ENCODE data around the gene AGAP9.
A peak's percentile ranks its signal among the peaks of the same experiment; 100 is the strongest.
"Not testable (repeated sequence)": the region's sequence is repeated elsewhere in the genome, so short reads cannot be mapped to it uniquely, and the experiment has no call there.

Gene AGAP9
- total RNA-seq: 1.7 to 2.1 reads per million in 2 experiments

- DNase-seq (ENCODE audit: low read depth): not testable (repeated sequence)
Observed at GRCh38 chr10:47523475-47523874, at the start of gene AGAP9. Gene AGAP9, minus strand, starts transcription at chr10:47523638. Its CDS starts 112 bp downstream, at chr10:47523526.

- not testable (repeated sequence) for DNase-seq (ENCODE audit: low read depth)
Observed at GRCh38 chr10:47571138-47571912, 47.9 kb upstream of the AGAP9 start.

- DNase-seq (ENCODE audit: low read depth): not testable (repeated sequence)
Observed at GRCh38 chr10:47566757-47567156, 43.3 kb upstream of the AGAP9 start.

GRCh38 chr10:47566108-47566699 lies 42.8 kb upstream of the AGAP9 start:
- DNase-seq (ENCODE audit: low read depth): not testable (repeated sequence)

GRCh38 chr10:47565517-47565920 lies 42.1 kb upstream of the AGAP9 start:
- DNase-seq (ENCODE audit: low read depth): not testable (repeated sequence)

GRCh38 chr10:47564953-47565352 lies 41.5 kb upstream of the AGAP9 start:
- not testable (repeated sequence) for DNase-seq (ENCODE audit: low read depth)

DNA sequence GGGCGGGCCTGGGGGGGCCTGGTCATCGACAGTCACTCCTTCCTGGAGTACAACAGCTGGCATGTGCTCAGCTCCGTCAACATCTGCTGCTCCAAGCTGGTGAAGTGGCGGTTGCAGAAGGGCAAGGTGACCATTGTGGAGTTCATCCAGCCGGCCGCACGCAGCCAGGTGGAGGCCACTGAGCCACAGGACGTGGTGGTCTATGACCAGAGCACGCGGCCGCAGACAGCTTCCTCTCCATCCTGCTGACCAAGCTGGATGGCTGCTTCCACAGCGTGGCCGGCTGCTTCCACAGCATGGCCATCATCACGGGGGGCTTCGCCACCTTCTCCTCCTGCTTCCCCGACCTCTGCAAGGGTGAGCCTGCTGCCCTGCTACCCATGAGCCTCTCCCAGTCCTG lies 40.9 kb upstream of the AGAP9 start:
- not testable (repeated sequence) for DNase-seq (ENCODE audit: low read depth)

GRCh38 chr10:47560452-47560851 lies 37.0 kb upstream of the AGAP9 start:
- DNase-seq (ENCODE audit: low read depth): not testable (repeated sequence)

- not testable (repeated sequence) for DNase-seq (ENCODE audit: low read depth)
Observed at GRCh38 chr10:47559718-47560308, 36.4 kb upstream of the AGAP9 start.

- not testable (repeated sequence) for DNase-seq (ENCODE audit: low read depth)
Observed at GRCh38 chr10:47558109-47558508, 34.7 kb upstream of the AGAP9 start.

GRCh38 chr10:47557616-47558015 lies 34.2 kb upstream of the AGAP9 start:
- DNase-seq (ENCODE audit: low read depth): not testable (repeated sequence)

- DNase-seq (ENCODE audit: low read depth): not testable (repeated sequence)
Observed at GRCh38 chr10:47555334-47555733, 31.9 kb upstream of the AGAP9 start.

- DNase-seq (ENCODE audit: low read depth): not testable (repeated sequence)
Observed at GRCh38 chr10:47554552-47554951, 31.1 kb upstream of the AGAP9 start.

- DNase-seq (ENCODE audit: low read depth): not testable (repeated sequence)
Observed at GRCh38 chr10:47553860-47554247, 30.4 kb upstream of the AGAP9 start.

GRCh38 chr10:47553214-47553859 lies 29.9 kb upstream of the AGAP9 start:
- DNase-seq (ENCODE audit: low read depth): peak; percentile 46

DNA sequence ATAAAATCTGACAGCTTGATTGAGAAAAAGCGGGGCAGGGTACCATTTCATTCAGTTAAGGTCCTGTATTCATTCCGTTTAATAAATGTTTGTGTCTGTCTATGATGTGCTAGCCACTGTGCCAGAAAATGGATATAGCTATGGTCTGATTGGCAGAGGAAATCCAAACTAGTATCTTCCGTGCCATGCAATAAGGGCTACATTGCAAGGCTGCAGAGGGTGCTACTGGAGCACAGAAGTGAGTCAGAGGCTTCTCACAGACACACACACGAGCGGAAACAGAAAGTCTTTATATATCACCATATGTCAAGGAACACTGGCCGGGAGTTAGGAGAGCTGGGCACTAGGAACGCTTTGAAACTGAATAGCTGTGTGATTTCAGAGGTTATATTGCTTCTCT lies 29.3 kb upstream of the AGAP9 start:
- not testable (repeated sequence) for DNase-seq (ENCODE audit: low read depth)

- DNase-seq (ENCODE audit: low read depth): not testable (repeated sequence)
Observed at GRCh38 chr10:47547286-47547685, 23.8 kb upstream of the AGAP9 start.

DNA sequence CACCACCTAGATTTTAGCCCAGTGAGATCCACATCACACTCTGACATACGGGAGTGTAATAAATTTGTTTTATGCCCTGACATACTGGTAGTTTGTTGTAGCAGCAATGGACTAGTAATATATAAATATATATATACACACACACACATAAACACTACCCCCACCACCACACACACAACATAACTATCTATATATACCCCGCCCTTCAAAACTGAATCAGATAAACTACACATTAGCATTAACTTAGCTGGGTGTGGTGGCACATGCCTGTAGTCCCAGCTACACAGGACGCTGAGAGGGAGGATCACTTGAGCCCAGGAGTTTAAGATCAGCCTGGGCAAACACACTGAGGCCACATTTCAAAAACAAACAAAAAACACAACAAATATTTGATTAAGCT lies 13.0 kb upstream of the AGAP9 start:
- not testable (repeated sequence) for DNase-seq (ENCODE audit: low read depth)

DNA sequence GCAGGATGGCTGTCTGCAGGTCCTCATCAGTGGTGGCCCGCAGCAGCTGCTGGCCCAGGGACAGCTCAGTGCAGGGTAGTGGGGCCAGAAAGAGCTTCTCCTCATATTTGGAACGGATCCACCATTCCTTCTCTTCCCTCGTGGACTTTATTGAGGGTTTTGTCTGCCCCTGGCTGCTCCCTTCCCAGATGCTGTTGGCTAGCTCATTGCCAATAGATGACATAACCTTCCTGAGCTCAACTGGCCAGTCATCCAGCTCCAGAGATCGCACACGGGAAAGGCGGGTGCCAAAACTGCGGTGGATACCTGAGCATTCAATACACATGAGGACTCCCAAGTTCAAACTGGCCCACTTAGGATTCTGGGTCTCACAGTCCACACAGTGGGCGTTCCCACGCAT lies 21.1 kb downstream of the AGAP9 start:
- not testable (repeated sequence) for DNase-seq (ENCODE audit: low read depth)

- DNase-seq (ENCODE audit: low read depth): not testable (repeated sequence)
Observed at GRCh38 chr10:47494226-47494625, 29.2 kb downstream of the AGAP9 start.

GRCh38 chr10:47491600-47491999 lies 31.8 kb downstream of the AGAP9 start, which contains the start of gene FAM25G:
Gene FAM25G, minus strand, starts transcription at chr10:47491700. Its CDS starts 26 bp downstream, at chr10:47491674.
- DNase-seq (ENCODE audit: low read depth): not testable (repeated sequence)

- not testable (repeated sequence) for DNase-seq (ENCODE audit: low read depth)
Observed at GRCh38 chr10:47489630-47490029, 33.8 kb downstream of the AGAP9 start.

Data from T follicular helper cell (primary cell).